Measurements from ENCODE around the gene DNAJB4.

- no peak for TF ChIP-seq CTCF (IDR thresholded peaks at IDR 0.05; ENCODE audit: low read depth, low read length)
- TF ChIP-seq EZH2phosphoT487 (IDR thresholded peaks at IDR 0.05; ENCODE audit: low read depth) = no peak
Measured at GRCh38 chr1:78029793-78030192, 25.1 kb downstream of the DNAJB4 start.
